Measurements from ENCODE around the gene BTN3A1. TPM values are rescaled to one million over a fixed set of nuclear protein-coding genes. Genes with fewer than 3 reads are reported as not detected.
"Not testable (repeated sequence)": the region's sequence is repeated elsewhere in the genome, so short reads cannot be mapped to it uniquely, and the experiment has no call there.

Gene BTN3A1
- total RNA-seq, 2 donors from 2014 or later, result 1.9 to 2.0 TPM

GRCh38 chr6:26366504-26366903, 35.6 kb upstream of the BTN3A1 start:
- Mint-ChIP-seq H3K27ac (no peak overlapping the region), H3K4me3 (no peak overlapping the region), H3K9me3 (no peaks in the 10 kb centered on the region), H3K27me3 (ENCODE audit: insufficient read depth) (peaks cover 10% of the 10 kb centered on the region), H3K36me3 (ENCODE audit: low read depth) (no peaks in the 10 kb centered on the region), H3K4me1 (no peaks in the 10 kb centered on the region)
- Histone ChIP-seq H3K9me3 (ENCODE audit: control insufficient read depth, low read length) (no peaks in the 10 kb centered on the region), H3K27ac (ENCODE audit: low read depth, low read length) (no peak overlapping the region), H3K36me3 (ENCODE audit: control insufficient read depth, insufficient read depth, low read length) (no peaks in the 10 kb centered on the region), H3K9ac (ENCODE audit: extremely low read depth, low read length, poor library complexity, severe bottlenecking) (no peak overlapping the region), H3K4me1 (ENCODE audit: control insufficient read depth, insufficient read depth, low read length) (no peaks in the 10 kb centered on the region), H3K4me3 (ENCODE audit: low read length) (no peak overlapping the region), H3K27me3 (ENCODE audit: control insufficient read depth, insufficient read depth, low read length, poor library complexity, severe bottlenecking) (peaks cover 8% of the 10 kb centered on the region)
- no CpG with 5 or more reads among the region's 1 CpG for WGBS, 2 experiments (ENCODE audit: insufficient coverage in 1 of 2, insufficient read length in 1 of 2)
- no peak for TF ChIP-seq CTCF (conservative IDR thresholded peaks at IDR 0.05)
- DNase-seq, result no peak

GRCh38 chr6:26367114-26367513, 35.0 kb upstream of the BTN3A1 start:
- Mint-ChIP-seq H3K4me1 (no peaks in the 10 kb centered on the region), H3K9me3 (no peaks in the 10 kb centered on the region), H3K27ac (no peak overlapping the region), H3K4me3 (no peak overlapping the region), H3K36me3 (ENCODE audit: low read depth) (no peaks in the 10 kb centered on the region), H3K27me3 (ENCODE audit: insufficient read depth) (peaks cover 10% of the 10 kb centered on the region)
- Histone ChIP-seq H3K9me3 (ENCODE audit: control insufficient read depth, low read length) (no peaks in the 10 kb centered on the region), H3K27me3 (ENCODE audit: control insufficient read depth, insufficient read depth, low read length, poor library complexity, severe bottlenecking) (peaks cover 8% of the 10 kb centered on the region), H3K27ac (ENCODE audit: low read depth, low read length) (no peak overlapping the region), H3K4me3 (ENCODE audit: low read length) (no peak overlapping the region), H3K9ac (ENCODE audit: extremely low read depth, low read length, poor library complexity, severe bottlenecking) (no peak overlapping the region), H3K36me3 (ENCODE audit: control insufficient read depth, insufficient read depth, low read length) (no peaks in the 10 kb centered on the region), H3K4me1 (ENCODE audit: control insufficient read depth, insufficient read depth, low read length) (no peaks in the 10 kb centered on the region)
- 93 to 98% methylated on average over 3 of the region's 3 CpGs for WGBS, 2 experiments (ENCODE audit: insufficient coverage in 1 of 2, insufficient read length in 1 of 2)
- no peak for TF ChIP-seq CTCF (conservative IDR thresholded peaks at IDR 0.05)
- no peak for DNase-seq

DNA sequence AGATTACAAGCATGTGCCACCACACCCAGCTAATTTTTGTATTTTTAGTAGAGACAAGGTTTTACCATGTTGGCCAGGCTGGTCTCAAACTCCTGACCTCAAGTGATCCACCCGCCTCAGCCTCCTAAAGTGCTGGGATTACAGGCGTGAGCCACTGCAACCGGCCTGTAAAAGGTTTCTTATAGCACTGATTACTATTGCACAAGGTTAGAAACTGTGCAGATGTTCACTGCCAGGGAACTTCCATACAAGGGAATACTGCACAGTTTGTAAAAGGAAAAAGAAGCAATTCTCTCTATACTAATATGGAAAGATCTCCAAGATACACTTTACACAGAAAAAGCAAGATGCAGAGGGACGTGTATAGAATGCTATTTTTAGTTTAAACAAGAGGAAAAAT, 30.3 kb upstream of the BTN3A1 start:
- not testable (repeated sequence) for H3K27ac Mint-ChIP-seq
- WGBS, 2 experiments (ENCODE audit: insufficient coverage in 1 of 2, insufficient read length in 1 of 2), result 83 to 88% methylated on average over 2 to 3 of the region's 4 CpGs

More for the DNA sequence above, 30.3 kb upstream of the BTN3A1 start:
- H3K4me1 ChIP-seq (ENCODE audit: control insufficient read depth, insufficient read depth, low read length); H3K9me3 Mint-ChIP-seq; H3K9ac ChIP-seq (ENCODE audit: extremely low read depth, low read length, poor library complexity, severe bottlenecking); H3K4me3 Mint-ChIP-seq; H3K36me3 Mint-ChIP-seq (ENCODE audit: low read depth); H3K9me3 ChIP-seq (ENCODE audit: control insufficient read depth, low read length); DNase-seq; H3K27ac ChIP-seq (ENCODE audit: low read depth, low read length); H3K4me3 ChIP-seq (ENCODE audit: low read length); H3K36me3 ChIP-seq (ENCODE audit: control insufficient read depth, insufficient read depth, low read length): not testable (repeated sequence)
- peaks cover 13% of the 10 kb centered on the region for H3K27me3 Mint-ChIP-seq (ENCODE audit: insufficient read depth)
- peaks cover 11% of the 10 kb centered on the region for H3K4me1 Mint-ChIP-seq
- H3K27me3 ChIP-seq (ENCODE audit: control insufficient read depth, insufficient read depth, low read length, poor library complexity, severe bottlenecking), result peaks cover 11% of the 10 kb centered on the region

Data from endodermal cell (in vitro differentiated cells).